K562 (cell line): ENCODE data around the gene ATP6V0D1. TPM values are rescaled to one million over a fixed set of nuclear protein-coding genes. Genes with fewer than 3 reads are reported as not detected.

Source experiments
- ATAC-seq: fragments of 200-7000 bp; cut with Tn5 transposase; 3 replicates; pipeline ENCODE4 v1.9.1; 2020; ENCODE audit warnings: moderate library complexity
- BruUV-seq: library from RNA; stranded (reverse); fragments of 400-500 nt; replicated peaks from 2 replicates; lab custom pipeline; 2021; lab: Mats Ljungman, UMichigan
- CTCF ChIA-PET: fragments of 300-600 bp; formaldehyde crosslinking; extraction: SDS; loops from one replicate; lab custom pipeline; 2021; ENCODE audit warnings: low intra/inter-chr PET ratio; lab: Yijun Ruan, JAX
- POLR2A ChIA-PET: fragments of 300-600, 350-650 bp; sonication (Branson Sonifier 250); formaldehyde crosslinking; extraction: SDS; loops from one replicate; lab custom pipeline; 2021; ENCODE audit warnings: antibody characterized with exemption, inconsistent platforms; lab: Yijun Ruan, JAX
- DNase-seq, 4 experiments: peaks; one replicate each; pipeline versions ENCODE4 v3.0.0 to v3.0.0-alpha.2; 2011 to 2018; ENCODE audit warnings: low spot score in 3 of 4, mixed read lengths in 3 of 4; ENCODE audit errors: extremely low read depth in 1 of 4
- FAIRE-seq: peaks from 2 replicates; lab custom pipeline; 2011; peaks lifted over from hg19 to GRCh38; lab: Jason Lieb, UNC
- H2AFZ ChIP-seq: 2 replicates; pipeline ENCODE4 v1.6.0; 2011; ENCODE audit warnings: low read depth, low read length, control low read depth, inconsistent platforms
- H3K27ac ChIP-seq: fragments of 200-600 bp; 3 replicates; pipeline ENCODE4 v1.8.0; 2011; ENCODE audit warnings: low read depth, mild to moderate bottlenecking, control low read depth, inconsistent platforms, low read length, moderate library complexity, mixed read lengths; ENCODE audit errors: extremely low read depth
- H3K27me3 ChIP-seq, 2 experiments: fragments of 300-600 bp in 1 of 2; 2 replicates in 1 of 2; 3 replicates in 1 of 2; pipeline versions ENCODE4 v1.6.0 to v1.8.0; 2011; ENCODE audit warnings: inconsistent platforms in 2 of 2, low read length in 2 of 2, mild to moderate bottlenecking in 1 of 2, mixed read lengths in 1 of 2, moderate library complexity in 1 of 2; ENCODE audit not compliant: control insufficient read depth in 2 of 2, insufficient read depth in 2 of 2
- H3K36me3 ChIP-seq: fragments of 300-600 bp; 3 replicates; pipeline ENCODE4 v1.8.0; 2011; ENCODE audit warnings: mild to moderate bottlenecking, low read length, inconsistent platforms; ENCODE audit not compliant: control insufficient read depth, insufficient read depth
- H3K4me1 ChIP-seq, 2 experiments: fragments of 200-600 bp in 1 of 2; replicated peaks in 1 of 2; 2 replicates in 1 of 2; 3 replicates in 1 of 2; pipeline versions ENCODE4 v1.5.1 to v1.8.0; 2011; ENCODE audit warnings: inconsistent platforms in 2 of 2, low read length in 2 of 2, mild to moderate bottlenecking in 1 of 2, mixed read lengths in 1 of 2, moderate library complexity in 1 of 2; ENCODE audit not compliant: control insufficient read depth in 2 of 2, insufficient read depth in 2 of 2
- H3K4me2 ChIP-seq: 2 replicates; pipeline ENCODE4 v1.6.1; 2011; ENCODE audit warnings: low read length, control low read depth, inconsistent platforms, mixed read lengths; ENCODE audit not compliant: insufficient read depth
- H3K4me3 ChIP-seq: fragments of 200-600 bp; sonication (generic), shearing (Covaris generic); 2 replicates; pipeline ENCODE4 v1.5.1; 2016; ENCODE audit warnings: control low read depth, inconsistent platforms
- H3K79me2 ChIP-seq: fragments of 200-600 bp; 3 replicates; pipeline ENCODE4 v1.8.0; 2011; ENCODE audit warnings: low read length, inconsistent platforms; ENCODE audit not compliant: control insufficient read depth, insufficient read depth
- H3K9ac ChIP-seq, 2 experiments: 2 replicates each; pipeline versions ENCODE4 v1.6.0 to v1.6.1; 2011; ENCODE audit warnings: low read depth in 2 of 2, low read length in 2 of 2, control low read depth in 1 of 2, inconsistent platforms in 1 of 2, mild to moderate bottlenecking in 1 of 2, mixed read lengths in 1 of 2; ENCODE audit not compliant: insufficient read depth in 1 of 2
- H3K9me1 ChIP-seq: one replicate; pipeline ENCODE4 v1.6.0; 2011; ENCODE audit warnings: inconsistent platforms, mild to moderate bottlenecking, low read length, moderate library complexity; ENCODE audit not compliant: control insufficient read depth, insufficient read depth
- H3K9me3 ChIP-seq: replicated peaks from 2 replicates; pipeline ENCODE4 v1.5.1; 2011; ENCODE audit warnings: low read depth, low read length, inconsistent platforms; ENCODE audit not compliant: control insufficient read depth, insufficient read depth
- H4K20me1 ChIP-seq: replicated peaks from 2 replicates; pipeline ENCODE4 v1.6.1; 2011; ENCODE audit warnings: low read length, inconsistent platforms, mixed read lengths; ENCODE audit not compliant: control insufficient read depth, insufficient read depth
- CBFA2T2 ChIP-seq: fragments of 450-650 bp; conservative IDR thresholded peaks from 2 replicates; pipeline ENCODE4 v1.6.1; 2017; ENCODE audit warnings: mild to moderate bottlenecking
- CBFA2T3 ChIP-seq: fragments of 450-650 bp; IDR thresholded peaks from 2 replicates; pipeline ENCODE4 v1.6.1; 2017
- CBFB ChIP-seq: sonication (generic); formaldehyde crosslinking; IDR thresholded peaks from 2 replicates; pipeline ENCODE4 v1.4.0; 2020; ENCODE audit warnings: mild to moderate bottlenecking, missing genetic modification reagents
- CTBP1 ChIP-seq: fragments of 450-650 bp; IDR thresholded peaks from 2 replicates; pipeline ENCODE4 v1.6.1; 2016; ENCODE audit warnings: borderline replicate concordance
- FOXM1 ChIP-seq, 2 experiments: fragments of 450-650 bp in 1 of 2; sonication (generic) in 1 of 2; formaldehyde crosslinking in 1 of 2; IDR thresholded peaks; 2 replicates each; pipeline versions ENCODE4 v1.6.1 to v1.9.0; 2017 to 2022; ENCODE audit warnings: low read depth in 2 of 2, mild to moderate bottlenecking in 2 of 2, missing genetic modification reagents in 1 of 2, moderate library complexity in 1 of 2
- HMG20A ChIP-seq: fragments of 450-650 bp; formaldehyde crosslinking; conservative IDR thresholded peaks from 2 replicates; pipeline ENCODE4 v1.4.0; 2020; ENCODE audit warnings: mild to moderate bottlenecking, mixed read lengths
- HNRNPK ChIP-seq: fragments of 200-400 bp; formaldehyde crosslinking; IDR thresholded peaks from one replicate; pipeline ENCODE4 v1.6.1; 2018; ENCODE audit warnings: mild to moderate bottlenecking, low read depth, low read length; ENCODE audit not compliant: poor library complexity, severe bottlenecking
- NCOR1 ChIP-seq: fragments of 450-650 bp; IDR thresholded peaks from 2 replicates; pipeline ENCODE4 v1.6.1; 2016; ENCODE audit warnings: mild to moderate bottlenecking, moderate library complexity
- PTRF ChIP-seq: fragments of 450-650 bp; IDR thresholded peaks from 2 replicates; pipeline ENCODE4 v1.6.1; 2016; ENCODE audit warnings: mild to moderate bottlenecking, missing genetic modification characterization, missing compliant biosample characterization
- RBM25 ChIP-seq: fragments of 200-400 bp; formaldehyde crosslinking; IDR thresholded peaks from 2 replicates; pipeline ENCODE4 v1.6.1; 2018; ENCODE audit warnings: low read length, low read depth, moderate library complexity; ENCODE audit not compliant: severe bottlenecking
- SIN3A ChIP-seq, 2 experiments: fragments of 150-350 bp in 1 of 2; IDR thresholded peaks; 2 replicates each; pipeline ENCODE4 v1.6.1; 2011 to 2016; ENCODE audit warnings: borderline replicate concordance in 2 of 2, low read depth in 2 of 2, low read length in 2 of 2, mild to moderate bottlenecking in 2 of 2, moderate library complexity in 2 of 2; ENCODE audit not compliant: control insufficient read depth in 1 of 2
- SREBF1 ChIP-seq: fragments of 150-350 bp; IDR thresholded peaks from 2 replicates; pipeline ENCODE4 v1.6.1; 2014; ENCODE audit warnings: antibody characterized with exemption, low read depth, low read length, borderline replicate concordance
- SRSF9 ChIP-seq: fragments of 200-400 bp; formaldehyde crosslinking; IDR thresholded peaks from 2 replicates; pipeline ENCODE4 v1.6.1; 2017; ENCODE audit warnings: low read depth, low read length, borderline replicate concordance
- TAL1 ChIP-seq: fragments of 450-650 bp; IDR thresholded peaks from 2 replicates; pipeline ENCODE4 v1.6.1; 2016; ENCODE audit warnings: mild to moderate bottlenecking
- WGBS: fragments of 100-300 bp; shearing (Covaris generic); methylation state at CpG from one replicate; pipeline ENCODE4 v1.1.6; 2016; ENCODE audit warnings: low coverage, mixed read lengths; ENCODE audit not compliant: insufficient coverage; ENCODE audit errors: missing lambda C conversion rate; 5-methylcytosine and 5-hydroxymethylcytosine counted together
- in situ Hi-C: fragments of 300-500 bp; cut with MboI; formaldehyde crosslinking; loops from 4 replicates; pipeline ENCODE4 v1.15.0; 2018; ENCODE audit warnings: inconsistent platforms, mixed read lengths
- intact Hi-C: fragments of 100-400 bp; cut with micrococcal nuclease; formaldehyde crosslinking; loops from 2 replicates; pipeline ENCODE4 v1.14.2; 2022
- polyA plus RNA-seq, 8 experiments: library from polyadenylated mRNA; depleted of rRNA in 4 of 8; stranded (reverse) in 5 of 8; unstranded in 3 of 8; fragments of >200 nt; fragmentation: Nextera tagmentation in 2 of 8; fragmentation: Illumina TruSeq in 1 of 8; extraction: Ambion mirVana in 2 of 8; extraction: Trizol in 1 of 8; gene quantifications; 2 replicates each; pipeline versions ENCODE4 v1.2.1 to v1.2.3, GENCODE V29; 2011 to 2014; ENCODE audit warnings: inconsistent platforms in 1 of 8, missing spikeins in 1 of 8
- total RNA-seq, 7 experiments: library from RNA; depleted of rRNA in 6 of 7; stranded (reverse); fragments of >200 nt in 6 of 7; fragmentation: Illumina TruSeq in 2 of 7; extraction: Trizol in 2 of 7; gene quantifications; 2 replicates each; pipeline versions ENCODE4 v1.2.1 to v1.2.3, GENCODE V29; 2011 to 2021; ENCODE audit warnings: low replicate concordance in 1 of 7
- TF ChIP-seq, protein P1 (sequence below): fragments of 450-650 bp; IDR thresholded peaks from 2 replicates; pipeline ENCODE4 v1.7.0; 2016; ENCODE audit warnings: borderline replicate concordance
- TF ChIP-seq, protein P2 (sequence below), 2 experiments: fragments of 450-650 bp; conservative IDR thresholded peaks; 2 replicates each; pipeline ENCODE4 v1.6.1; 2017; ENCODE audit warnings: mild to moderate bottlenecking in 2 of 2, moderate library complexity in 2 of 2

ATP6V0D1 gene
- total and polyA plus RNA-seq, 9 of the 15 experiments (the other 6 are each of a cell fraction or from before 2014, with no cell fraction given) = 23.2 to 69.7 (median 45.6) TPM

DNA sequence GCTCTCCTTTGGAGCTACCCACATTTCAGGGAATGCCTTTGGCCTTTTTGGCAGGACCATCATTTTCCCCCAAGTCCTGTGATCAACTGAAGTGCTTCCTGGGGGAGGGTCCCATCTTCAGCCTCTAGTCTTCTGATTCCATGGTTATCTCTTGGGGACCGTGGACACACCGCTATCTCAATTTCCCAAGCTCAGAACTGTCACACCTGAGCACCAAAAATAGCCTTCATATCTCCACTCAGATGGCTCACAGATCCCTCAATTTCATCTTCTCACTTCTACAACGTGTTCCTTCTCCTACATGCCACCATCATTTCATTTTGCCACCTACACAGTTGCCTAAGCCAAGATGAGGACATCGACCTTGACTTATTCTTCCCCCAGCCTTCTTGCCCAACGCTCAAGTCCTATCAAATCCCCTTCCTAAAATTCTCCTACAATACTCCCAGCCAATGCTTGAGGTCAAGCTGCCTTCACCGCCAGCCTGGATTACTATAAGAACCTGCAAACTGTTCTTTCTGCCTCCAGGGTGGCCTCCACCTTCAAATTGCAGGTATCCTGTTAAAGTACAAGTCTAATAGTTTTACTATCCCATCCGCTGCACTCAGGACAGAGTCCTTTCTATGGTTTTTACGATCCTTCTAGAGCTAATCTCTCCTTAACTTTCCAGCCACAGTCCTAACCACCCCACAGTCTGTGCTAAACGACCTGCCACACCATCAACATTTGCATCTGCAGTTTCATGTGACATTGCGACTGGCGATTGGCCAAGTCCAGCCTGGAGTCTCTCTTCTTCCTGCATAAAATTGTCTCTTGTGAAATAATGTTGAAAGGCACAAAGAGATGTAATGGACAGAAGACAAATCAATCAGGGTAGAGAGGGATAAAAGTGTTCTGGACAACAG is 6.2 kb downstream of the ATP6V0D1 start:
- Histone ChIP-seq H3K4me3 (no peak overlapping the region), H3K36me3 (peaks cover 21% of the 10 kb centered on the region; the same call in 2 of the 3 replicates), H3K4me1 (peaks cover 12 to 29% of the 10 kb centered on the region in 2 experiments), H3K9me3 (no peaks in the 10 kb centered on the region), H3K27me3 (no peaks in the 10 kb centered on the region), H3K9ac (peak overlapping the region in 1 of 2 experiments; percentile 54; a peak in 1 of 4 replicates), H3K4me2 (peak overlapping the region; percentile 33; the same call in 1 of the 2 replicates), H4K20me1 (peaks cover 10% of the 10 kb centered on the region), H3K79me2 (peaks cover 75% of the 10 kb centered on the region), H3K9me1 (peaks cover 6% of the 10 kb centered on the region), H3K27ac (no peak overlapping the region), H2AFZ (no peak overlapping the region)
- ATAC-seq = peak; percentile 52
- FAIRE-seq = peak; percentile 48
- peak in 1 of 4 experiments; percentile 70 for DNase-seq
- intact Hi-C loops (no loop called here), in situ Hi-C loops (no loop called here)
- 41% methylated on average over 11 of the region's 11 CpGs for WGBS
- CTCF ChIA-PET = no interaction called here
- POLR2A ChIA-PET = interaction anchor here (1.0 kb wide), 1 partner anchor 14 kb away, joined by 4 read pairs; no protein-coding TSS in a partner anchor
- TSS peak; percentile 25 for BruUV-seq
- peak; percentile 24; the same call in 1 of the 2 replicates for TF ChIP-seq TAL1
- TF ChIP-seq CTBP1 = no peak
- no peak for TF ChIP-seq RBM25
- no peak for TF ChIP-seq CBFB
- peak; percentile 51 for TF ChIP-seq CBFA2T3
- no peak for TF ChIP-seq HNRNPK
- no peak for TF ChIP-seq HMG20A (CRISPR knock-in tag)
- no peak for TF ChIP-seq PTRF (tag)
- peak; percentile 16; the same call in 1 of the 2 replicates for TF ChIP-seq CBFA2T2
- TF ChIP-seq, protein P1, sequence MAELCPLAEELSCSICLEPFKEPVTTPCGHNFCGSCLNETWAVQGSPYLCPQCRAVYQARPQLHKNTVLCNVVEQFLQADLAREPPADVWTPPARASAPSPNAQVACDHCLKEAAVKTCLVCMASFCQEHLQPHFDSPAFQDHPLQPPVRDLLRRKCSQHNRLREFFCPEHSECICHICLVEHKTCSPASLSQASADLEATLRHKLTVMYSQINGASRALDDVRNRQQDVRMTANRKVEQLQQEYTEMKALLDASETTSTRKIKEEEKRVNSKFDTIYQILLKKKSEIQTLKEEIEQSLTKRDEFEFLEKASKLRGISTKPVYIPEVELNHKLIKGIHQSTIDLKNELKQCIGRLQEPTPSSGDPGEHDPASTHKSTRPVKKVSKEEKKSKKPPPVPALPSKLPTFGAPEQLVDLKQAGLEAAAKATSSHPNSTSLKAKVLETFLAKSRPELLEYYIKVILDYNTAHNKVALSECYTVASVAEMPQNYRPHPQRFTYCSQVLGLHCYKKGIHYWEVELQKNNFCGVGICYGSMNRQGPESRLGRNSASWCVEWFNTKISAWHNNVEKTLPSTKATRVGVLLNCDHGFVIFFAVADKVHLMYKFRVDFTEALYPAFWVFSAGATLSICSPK = no peak
- TF ChIP-seq SRSF9 = no peak
- TF ChIP-seq FOXM1 (IDR thresholded peaks at IDR 0.05; ENCODE audit: low read depth) = no peak
- TF ChIP-seq FOXM1 (CRISPR knock-in tag; IDR thresholded peaks at IDR 0.05; ENCODE audit: low read depth) = no peak
- TF ChIP-seq, protein P2, sequence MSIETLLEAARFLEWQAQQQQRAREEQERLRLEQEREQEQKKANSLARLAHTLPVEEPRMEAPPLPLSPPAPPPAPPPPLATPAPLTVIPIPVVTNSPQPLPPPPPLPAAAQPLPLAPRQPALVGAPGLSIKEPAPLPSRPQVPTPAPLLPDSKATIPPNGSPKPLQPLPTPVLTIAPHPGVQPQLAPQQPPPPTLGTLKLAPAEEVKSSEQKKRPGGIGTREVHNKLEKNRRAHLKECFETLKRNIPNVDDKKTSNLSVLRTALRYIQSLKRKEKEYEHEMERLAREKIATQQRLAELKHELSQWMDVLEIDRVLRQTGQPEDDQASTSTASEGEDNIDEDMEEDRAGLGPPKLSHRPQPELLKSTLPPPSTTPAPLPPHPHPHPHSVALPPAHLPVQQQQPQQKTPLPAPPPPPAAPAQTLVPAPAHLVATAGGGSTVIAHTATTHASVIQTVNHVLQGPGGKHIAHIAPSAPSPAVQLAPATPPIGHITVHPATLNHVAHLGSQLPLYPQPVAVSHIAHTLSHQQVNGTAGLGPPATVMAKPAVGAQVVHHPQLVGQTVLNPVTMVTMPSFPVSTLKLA (conservative IDR thresholded peaks at IDR 0.05) = no peak
- TF ChIP-seq SIN3A (IDR thresholded peaks at IDR 0.05; ENCODE audit: borderline replicate concordance in 2 of 2, control insufficient read depth in 1 of 2, low read depth in 2 of 2, low read length in 2 of 2) = no peak
- TF ChIP-seq NCOR1 = 0 out of 2 replicates have a peak, but pooled peaks have one; percentile 7
- no peak for TF ChIP-seq SREBF1
